GM19324 (cell line): ENCODE data around the gene FAHD2B.
"Not testable (repeated sequence)": the region's sequence is repeated elsewhere in the genome, so short reads cannot be mapped to it uniquely, and the experiment has no call there.

Source experiments
- ATAC-seq: cut with Tn5 transposase; IDR thresholded peaks from one replicate; pipeline ENCODE4 v1.9.1; 2021; ENCODE audit warnings: mild to moderate bottlenecking, moderate library complexity; ENCODE audit not compliant: unreplicated experiment, low FRiP score

Gene FAHD2B

DNA sequence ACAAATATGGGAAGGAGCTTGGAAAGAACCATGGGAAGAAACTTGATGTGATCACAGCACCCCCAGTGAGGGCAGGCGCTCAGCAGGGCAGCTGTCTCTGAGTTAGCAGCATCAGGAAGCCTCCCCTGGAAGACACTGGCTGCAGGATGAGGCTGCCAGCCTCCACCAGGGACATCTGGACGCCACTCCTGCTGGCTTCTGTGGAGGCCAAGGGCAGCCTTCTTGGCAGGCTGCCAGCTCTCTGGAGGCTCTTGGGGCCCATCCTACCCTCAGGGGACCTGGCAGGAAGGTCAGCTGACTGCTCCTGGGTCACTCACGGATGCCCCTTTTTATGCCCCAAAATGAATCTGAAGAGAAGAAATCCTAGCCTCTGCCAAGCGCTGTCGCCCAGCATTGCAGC lies 26.0 kb downstream of the FAHD2B start:
- ATAC-seq: not testable (repeated sequence)

DNA sequence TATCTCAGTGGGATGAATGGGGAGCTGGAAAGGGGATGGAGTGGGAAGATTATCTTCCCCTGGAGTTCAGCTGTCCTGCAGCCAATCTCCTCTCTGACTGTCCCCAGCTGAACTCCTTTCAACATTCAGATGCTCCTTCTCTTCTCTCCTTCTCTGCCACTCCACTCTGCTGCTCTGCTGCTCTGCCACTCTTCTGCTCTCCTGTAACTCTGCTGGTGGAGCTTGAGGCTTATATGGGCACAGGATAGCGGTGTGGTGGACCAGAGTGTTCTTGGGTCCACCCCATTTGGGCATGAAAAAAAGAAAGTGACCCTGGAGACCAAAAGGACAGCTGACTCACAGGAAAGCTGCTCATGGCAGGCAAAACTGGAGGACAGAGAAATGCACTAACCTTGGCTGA lies 26.6 kb downstream of the FAHD2B start:
- no peak for ATAC-seq

- ATAC-seq: no peak
Measured at GRCh38 chr2:97067279-97068004, 27.2 kb downstream of the FAHD2B start.

DNA sequence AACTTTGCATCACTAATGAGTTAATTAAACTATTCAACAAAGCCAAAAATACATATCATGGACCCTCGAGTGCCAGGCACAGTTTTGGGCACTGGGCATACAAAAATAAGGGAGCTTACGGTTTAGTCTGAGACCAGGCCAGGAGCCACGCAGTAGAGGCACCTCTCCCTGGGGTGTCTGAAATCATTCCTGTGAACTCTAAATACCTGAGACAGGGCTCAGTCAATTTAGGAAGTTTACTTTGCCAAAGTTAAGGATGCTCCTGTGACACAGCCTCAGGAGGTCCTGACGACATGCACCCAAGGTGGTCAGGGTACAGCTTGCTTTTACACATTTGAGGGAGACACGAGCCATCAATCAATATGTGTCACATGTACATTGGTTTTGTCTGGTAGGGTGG lies 28.7 kb downstream of the FAHD2B start:
- ATAC-seq: not testable (repeated sequence)

DNA sequence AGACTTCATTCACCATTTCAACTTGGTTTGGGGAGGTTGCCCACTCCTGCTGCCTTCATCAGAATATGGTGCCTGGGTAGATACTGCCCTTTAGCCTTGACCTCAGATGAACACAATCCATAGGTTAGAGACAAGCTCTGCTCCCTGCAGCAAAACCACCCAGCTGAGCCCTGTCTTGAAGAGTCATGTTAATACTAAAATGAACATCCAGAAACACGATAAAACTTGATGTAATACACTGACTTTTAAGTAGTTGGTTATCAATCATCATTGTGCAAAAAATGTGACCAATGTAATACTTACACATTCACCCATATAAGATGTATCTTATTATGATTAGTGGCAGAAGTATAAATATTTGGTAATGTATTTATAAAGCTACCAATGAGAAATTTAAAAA lies 32.7 kb downstream of the FAHD2B start:
- ATAC-seq: not testable (repeated sequence)

DNA sequence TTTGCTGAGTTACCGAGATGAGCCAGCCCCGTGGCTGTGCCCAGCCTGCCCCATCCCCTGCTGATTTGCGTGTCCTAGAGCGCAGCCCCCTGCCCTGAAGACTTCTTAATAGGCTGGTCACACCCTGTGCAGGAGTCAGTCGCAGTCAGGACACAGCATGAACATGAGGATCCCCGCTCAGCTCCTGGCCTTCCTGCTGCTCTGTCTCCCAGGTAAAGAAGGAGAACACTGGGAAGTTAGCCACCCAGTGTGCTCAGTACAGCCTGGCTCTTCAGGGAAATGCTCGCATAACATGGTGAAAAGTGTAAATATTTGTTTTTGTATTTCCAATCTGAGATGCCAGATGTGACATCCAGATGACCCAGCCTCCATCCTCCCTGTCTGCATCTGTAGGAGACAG lies 34.9 kb downstream of the FAHD2B start:
- ATAC-seq: not testable (repeated sequence)

GRCh38 chr2:97056150-97056549 lies 38.5 kb downstream of the FAHD2B start:
- not testable (repeated sequence) for ATAC-seq

- not testable (repeated sequence) for ATAC-seq
Measured at GRCh38 chr2:97050032-97050431, 44.6 kb downstream of the FAHD2B start.

DNA sequence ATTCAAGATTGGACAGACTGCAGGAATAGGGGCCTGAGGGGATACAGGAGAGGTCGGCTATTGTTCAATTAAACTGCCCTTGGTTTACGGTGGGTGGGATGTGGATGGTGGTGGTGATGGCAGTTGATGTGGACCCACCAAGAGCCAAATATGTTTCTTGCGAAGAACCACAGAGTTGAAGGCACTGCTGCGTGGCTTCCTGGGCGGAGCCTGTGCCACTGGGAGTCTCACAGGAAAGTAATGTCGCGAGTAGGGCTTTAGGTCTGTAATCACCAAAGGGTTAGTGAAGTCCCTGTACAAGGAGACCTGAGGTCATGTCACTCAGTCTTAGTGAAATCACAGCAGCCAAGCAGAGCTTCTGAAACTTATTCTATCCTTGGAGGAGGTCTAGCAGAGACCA lies 46.2 kb downstream of the FAHD2B start:
- not testable (repeated sequence) for ATAC-seq

GRCh38 chr2:97046676-97047075 lies 48.0 kb downstream of the FAHD2B start:
- not testable (repeated sequence) for ATAC-seq

- not testable (repeated sequence) for ATAC-seq
Measured at GRCh38 chr2:97045895-97046499, 48.7 kb downstream of the FAHD2B start.
